Stimulated activated CD4-positive, alpha-beta T cell treated with anti-CD3 and anti-CD28 coated beads, Interleukin-15, amount 100 ng/mL, for 48 hours (primary cell): ENCODE data around the gene NTN5.
A peak's percentile ranks its signal among the peaks of the same experiment; 100 is the strongest.
"Not testable (repeated sequence)": the region's sequence is repeated elsewhere in the genome, so short reads cannot be mapped to it uniquely, and the experiment has no call there.

ENCODE experiments used
- DNase-seq, 2 donors: peaks; one replicate each; pipeline ENCODE4 v3.0.0-alpha.2; 2020; ENCODE audit warnings: low read depth in 2 of 2

The NTN5 gene, protein sequence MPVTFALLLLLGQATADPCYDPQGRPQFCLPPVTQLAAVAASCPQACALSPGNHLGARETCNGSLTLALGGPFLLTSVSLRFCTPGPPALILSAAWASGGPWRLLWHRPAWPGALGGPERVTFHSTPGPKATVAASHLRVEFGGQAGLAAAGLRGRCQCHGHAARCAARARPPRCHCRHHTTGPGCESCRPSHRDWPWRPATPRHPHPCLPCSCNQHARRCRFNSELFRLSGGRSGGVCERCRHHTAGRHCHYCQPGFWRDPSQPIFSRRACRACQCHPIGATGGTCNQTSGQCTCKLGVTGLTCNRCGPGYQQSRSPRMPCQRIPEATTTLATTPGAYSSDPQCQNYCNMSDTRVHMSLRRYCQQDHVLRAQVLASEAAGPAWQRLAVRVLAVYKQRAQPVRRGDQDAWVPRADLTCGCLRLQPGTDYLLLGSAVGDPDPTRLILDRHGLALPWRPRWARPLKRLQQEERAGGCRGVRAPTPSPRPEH

GRCh38 chr19:48672994-48673393 lies at the start of gene NTN5:
Gene NTN5 (minus strand): TSS chr19:48673017. CDS start chr19:48670986, 2,031 bp downstream.
- no peak for DNase-seq

- DNase-seq = no peak
Observed at GRCh38 chr19:48722196-48722708, 49.4 kb upstream of the NTN5 start.

DNA sequence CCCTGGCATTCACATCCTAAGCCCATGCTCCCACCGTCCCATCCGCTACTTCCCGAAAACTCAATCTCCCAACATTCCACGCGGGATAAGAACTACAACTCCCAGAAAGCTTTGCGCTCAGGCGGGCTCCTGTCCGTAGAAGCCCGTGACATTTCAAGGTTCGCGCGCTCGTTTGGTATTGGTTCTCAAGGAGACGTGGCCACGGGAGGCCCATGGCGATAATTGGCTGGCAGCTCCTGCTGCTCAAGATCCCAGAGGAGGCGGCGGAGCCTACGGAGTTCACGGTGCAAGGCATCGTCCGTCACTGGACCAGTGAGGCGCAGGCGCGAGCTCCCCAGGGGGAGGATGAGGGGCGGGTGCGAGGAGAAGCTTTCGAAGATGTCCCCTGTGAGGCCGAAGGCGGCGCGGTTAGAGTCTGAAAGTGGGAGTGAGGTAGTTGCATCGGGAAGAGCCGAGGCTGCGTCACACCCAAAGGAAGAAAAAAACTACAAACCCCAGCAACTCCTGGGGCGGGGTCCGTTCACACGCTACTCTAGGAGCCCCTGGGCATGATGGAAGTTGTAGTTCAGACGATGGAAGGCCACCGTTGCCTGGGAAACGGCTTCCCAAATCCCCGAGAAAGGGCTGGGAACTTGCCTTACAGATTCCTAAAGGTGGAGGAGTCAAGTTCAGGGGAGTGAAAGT lies 47.9 kb upstream of the NTN5 start:
- peak; percentile 89 to 93 for DNase-seq

- DNase-seq = no peak
Observed at GRCh38 chr19:48720251-48720612, 47.4 kb upstream of the NTN5 start.

DNA sequence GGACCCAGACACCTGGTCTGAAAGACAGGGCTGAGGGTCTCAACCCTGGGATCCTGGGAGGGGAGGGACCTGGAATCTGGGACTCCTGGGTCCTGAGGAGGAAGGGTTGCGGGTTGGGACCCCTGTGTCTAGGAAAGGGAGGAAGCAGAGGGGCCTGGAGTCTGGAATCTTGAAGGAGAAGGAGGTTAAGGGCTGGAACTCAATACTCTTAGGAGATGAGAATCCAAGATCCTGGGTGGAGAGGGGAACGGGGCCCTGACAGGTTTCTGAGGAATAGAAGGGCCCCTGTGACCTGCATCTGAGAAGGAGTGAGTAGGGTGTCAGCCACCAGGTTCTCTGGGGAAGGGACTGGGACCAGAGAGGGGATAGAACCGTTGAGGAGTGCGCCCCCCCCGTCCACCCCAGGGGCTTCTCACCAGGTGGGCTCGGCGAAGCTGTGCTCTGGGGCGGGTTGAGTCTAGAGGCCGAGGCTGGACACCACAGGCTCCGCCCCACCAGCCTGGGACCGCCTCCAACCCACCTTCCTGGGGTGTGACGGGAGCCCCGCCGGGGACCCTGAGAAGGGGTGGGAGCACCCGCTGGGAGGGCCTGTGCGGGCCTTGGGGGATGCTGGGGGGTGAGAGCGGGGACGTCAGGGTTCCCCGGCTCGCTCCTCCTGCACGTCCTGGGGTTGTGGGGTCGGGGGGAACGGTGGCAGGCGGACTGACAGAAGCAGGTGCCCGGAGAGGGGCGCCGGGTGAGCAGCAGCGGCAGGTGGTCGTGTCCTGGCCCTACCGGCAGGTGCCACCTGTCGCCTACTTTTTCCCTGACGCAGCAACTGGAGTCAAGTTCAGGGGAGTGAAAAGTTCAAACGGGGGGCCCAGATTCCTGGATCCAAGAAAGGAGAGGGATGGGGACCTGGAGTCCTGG lies 46.7 kb upstream of the NTN5 start, which contains the start of gene MAMSTR:
Gene MAMSTR, minus strand, starts transcription at position 463 of the 909 bp plus-strand sequence. CDS start 694 bp downstream, outside the sequence.
- no peak for DNase-seq

DNA sequence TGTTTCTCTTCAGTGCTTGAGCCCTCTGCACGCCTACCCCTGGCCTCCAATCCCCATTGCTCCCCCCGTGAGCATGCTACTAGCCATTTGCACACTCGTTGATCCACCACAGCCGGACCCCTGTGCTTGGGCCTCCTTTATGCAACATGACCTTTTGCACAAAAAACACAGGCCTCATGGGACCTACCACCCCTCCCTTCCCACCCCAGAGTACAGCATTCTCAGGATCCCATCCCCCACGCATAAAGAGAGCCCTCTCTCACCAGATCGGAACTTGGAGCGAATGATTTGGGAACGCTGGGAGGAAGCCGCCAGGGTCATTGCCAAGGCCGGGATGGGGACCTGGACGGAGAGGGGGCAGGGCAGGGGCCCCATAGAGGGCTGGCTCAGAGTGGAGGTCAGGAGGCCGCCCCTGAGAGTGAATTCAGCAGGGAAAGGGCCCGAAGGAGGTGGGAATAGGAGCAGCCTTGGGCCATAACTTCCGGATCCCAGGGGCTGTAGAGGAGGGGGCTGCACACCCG lies 46.0 kb upstream of the NTN5 start:
- DNase-seq = no peak

DNA sequence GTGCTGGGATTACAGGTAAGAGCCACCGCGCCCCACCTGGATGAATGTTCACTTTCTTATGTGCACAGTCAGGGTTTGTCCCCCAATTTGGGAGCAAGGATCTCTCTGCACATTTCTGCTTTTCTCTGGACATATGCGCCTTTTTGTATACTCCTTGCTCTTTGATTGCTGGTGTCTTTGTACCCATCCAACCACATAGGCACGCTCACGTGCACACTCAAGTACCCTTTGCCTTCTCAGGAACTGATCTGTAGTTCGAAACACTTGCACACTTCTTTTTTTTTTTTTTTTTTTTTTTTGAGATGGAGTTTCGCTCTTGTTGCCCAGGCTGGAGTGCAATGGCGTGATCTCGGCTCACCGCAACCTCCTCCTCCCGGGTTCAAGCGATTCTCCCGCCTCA lies 45.3 kb upstream of the NTN5 start:
- not testable (repeated sequence) for DNase-seq

DNA sequence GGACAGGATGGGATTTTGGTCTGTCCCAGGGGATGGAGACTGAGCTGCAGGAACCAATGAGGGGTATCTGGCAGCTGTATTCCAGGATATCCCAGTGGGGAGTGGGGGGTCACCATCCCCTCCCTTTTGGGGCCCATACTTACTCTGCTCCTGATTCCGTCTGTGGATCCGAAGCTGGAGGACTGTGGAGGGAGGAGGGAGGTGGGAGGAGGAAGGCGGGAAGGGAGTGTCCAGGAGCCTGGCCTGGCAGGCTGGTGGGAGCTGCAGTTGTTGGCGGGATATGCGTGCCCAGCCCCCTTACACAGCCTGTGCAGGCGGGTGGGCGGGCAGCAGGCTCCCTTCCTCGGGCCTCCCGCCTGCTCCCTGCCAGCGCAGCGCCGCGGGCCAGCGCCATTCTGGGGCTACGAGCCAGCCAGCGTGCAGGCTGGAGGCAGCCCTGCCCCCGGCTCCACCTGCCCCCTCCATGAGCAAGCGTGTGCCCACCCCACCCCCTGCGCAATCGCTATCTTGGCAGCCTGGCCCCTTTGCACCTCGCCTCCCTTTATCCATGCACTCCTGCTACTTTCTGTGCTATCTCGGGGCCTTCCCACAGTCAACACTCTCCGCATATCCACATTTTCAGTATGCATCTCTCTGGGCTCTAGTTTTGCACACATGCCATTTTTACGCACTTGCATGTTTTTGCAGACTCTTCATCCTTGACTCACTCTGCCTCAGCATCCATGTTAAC lies 43.9 kb upstream of the NTN5 start:
- DNase-seq = no peak

GRCh38 chr19:48715681-48716171 lies 42.9 kb upstream of the NTN5 start:
- DNase-seq = no peak

GRCh38 chr19:48714759-48715675 lies 42.2 kb upstream of the NTN5 start:
- no peak for DNase-seq

GRCh38 chr19:48713864-48714755 lies 41.3 kb upstream of the NTN5 start:
- peak; percentile 97 to 99 for DNase-seq

DNA sequence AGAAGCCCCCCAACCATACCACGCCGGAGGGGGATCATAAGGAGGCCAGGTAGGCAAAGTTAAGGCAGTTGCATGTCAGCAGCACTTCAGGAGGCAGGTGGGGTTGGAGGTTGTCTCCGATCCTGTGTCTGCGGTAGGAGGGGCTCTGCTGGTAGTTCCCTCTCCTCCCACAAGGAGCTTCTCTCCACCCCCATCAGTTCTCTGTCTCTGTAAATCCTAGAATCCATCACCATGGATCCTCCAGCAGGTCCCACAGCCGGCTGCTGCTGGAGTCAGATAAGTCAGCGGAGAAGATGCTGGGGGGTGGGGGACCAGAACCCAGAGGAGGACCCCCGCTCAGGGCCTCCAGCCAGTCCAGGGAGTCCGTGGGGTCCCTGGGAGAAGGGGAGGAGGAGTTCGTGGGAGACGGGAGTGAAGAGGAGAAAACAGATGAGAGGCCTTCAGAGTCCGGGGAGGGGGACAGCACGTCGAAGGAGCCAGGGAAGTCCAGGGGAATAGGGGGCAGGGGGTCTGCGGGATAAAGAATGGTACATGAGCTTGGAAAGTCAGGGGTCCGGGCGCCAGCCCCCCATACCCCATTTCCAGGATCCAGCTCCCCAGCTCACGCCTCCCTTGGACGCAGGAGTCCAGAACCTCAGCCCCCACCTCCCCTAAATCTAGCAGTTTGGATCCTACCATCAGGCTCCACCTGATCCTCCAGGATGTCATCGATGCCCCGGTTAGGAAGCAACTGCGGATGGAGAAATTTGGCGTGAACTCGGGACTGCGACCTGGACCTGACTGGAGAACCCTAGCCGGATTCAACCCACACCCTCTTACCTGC lies 40.4 kb upstream of the NTN5 start:
- no peak for DNase-seq

DNA sequence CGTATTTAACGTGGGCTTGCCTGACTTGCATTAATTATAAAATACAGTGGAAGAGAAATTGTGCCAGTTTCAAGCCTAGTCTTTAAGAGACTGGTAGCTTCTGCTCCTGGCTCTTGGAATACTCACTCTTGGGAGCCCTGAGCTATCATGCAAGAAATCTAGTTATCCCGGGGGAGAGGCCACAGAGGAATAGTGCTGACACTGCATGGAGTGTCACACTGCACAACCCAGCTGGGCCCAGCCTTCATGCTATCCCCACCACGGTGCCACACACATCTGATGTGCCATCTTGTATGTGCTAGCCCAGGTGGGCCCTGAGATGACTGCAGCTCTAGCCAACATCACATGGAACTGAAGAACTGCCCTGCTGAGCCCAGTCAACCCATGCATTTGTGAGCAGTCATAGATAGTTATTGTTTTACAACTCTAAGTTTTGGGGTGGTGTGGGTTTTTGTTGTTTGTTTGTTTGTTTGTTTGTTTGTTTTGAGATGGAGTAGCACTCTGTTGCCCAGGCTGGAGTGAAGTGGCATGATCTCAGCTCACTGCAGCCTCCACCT lies 38.4 kb upstream of the NTN5 start:
- DNase-seq = no peak

DNA sequence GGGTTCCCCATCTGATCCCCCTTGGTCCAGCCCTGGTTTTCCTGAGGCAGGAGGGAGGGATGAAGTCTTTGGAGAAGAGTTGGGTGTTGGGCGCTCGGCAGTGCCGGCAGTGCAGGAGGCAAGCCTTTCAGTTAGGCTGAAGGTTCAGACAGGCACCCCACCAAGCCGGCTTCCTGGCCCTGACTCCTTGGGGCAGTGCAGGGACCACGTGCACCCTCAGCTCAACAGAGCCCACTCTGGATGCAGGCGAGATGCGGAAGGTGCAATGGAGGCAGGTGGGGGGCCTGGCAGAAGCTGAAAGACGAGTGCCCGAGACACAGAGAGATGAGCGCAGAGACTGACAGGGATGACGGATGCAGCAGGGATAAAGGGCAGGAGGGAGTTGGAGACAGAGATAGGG lies 35.7 kb upstream of the NTN5 start:
- DNase-seq = no peak

DNA sequence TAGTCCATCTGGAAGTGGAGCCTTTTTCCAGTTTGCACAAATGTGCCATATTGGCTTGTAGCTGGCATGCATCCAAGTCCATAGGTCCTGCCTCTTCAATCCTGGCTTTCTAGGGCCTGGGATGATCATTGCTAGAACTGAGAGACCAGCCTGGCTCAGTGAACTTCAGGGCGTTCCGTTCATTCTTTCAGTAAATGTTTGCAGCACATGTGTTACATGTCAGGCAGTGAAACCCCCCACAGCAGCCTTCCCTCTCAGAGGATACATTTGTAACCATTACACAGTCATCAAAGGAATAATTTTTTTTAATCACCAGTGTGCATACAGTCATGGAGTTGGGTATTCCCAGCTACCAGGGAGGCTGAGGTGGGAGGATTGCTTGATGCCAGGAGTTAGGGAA lies 32.6 kb upstream of the NTN5 start:
- DNase-seq = no peak

- no peak for DNase-seq
Observed at GRCh38 chr19:48703316-48703715, 30.5 kb upstream of the NTN5 start.

DNA sequence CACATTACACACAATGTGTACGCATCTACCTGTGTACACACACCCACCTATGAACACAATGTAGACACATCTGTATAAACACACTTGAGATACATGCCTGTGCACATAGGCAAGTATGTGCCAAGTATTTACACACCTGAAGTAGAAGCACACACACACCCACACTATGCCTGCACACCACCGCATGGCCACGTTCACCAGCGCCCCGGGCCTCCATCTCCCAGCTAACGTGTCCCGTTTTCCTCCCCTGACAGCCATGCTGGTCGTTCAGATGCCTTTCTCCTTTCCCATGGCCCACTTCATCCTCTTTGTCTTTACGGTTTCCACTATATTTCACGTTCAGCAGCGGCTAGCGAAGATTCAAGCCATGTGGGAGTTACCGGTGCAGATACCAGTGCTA lies 29.9 kb upstream of the NTN5 start:
- DNase-seq = no peak
